PFSK-1 (cell line): ENCODE measurements around the gene CAMTA1.

Source experiments
- FOXP2 ChIP-seq: optimal IDR thresholded peaks from 2 replicates; pipeline ENCODE3; 2011; ENCODE audit warnings: borderline replicate concordance, control low read depth, inconsistent platforms; ENCODE audit not compliant: insufficient read depth; ENCODE audit errors: extremely low read length, extremely low read depth
- POLR2AphosphoS5 ChIP-seq: IDR thresholded peaks from 2 replicates; pipeline ENCODE4 v1.6.1; 2012; ENCODE audit warnings: low read depth, mild to moderate bottlenecking, control low read depth, low read length, moderate library complexity
- TF ChIP-seq, protein P1 (sequence below), 2 experiments: IDR thresholded peaks; 2 replicates each; pipeline versions ENCODE4 v1.6.1 to v1.8.0; 2011 to 2012; ENCODE audit warnings: low read depth in 2 of 2, low read length in 2 of 2, control low read depth in 1 of 2, inconsistent platforms in 1 of 2, mild to moderate bottlenecking in 1 of 2, moderate library complexity in 1 of 2; ENCODE audit not compliant: insufficient read depth in 1 of 2

DNA sequence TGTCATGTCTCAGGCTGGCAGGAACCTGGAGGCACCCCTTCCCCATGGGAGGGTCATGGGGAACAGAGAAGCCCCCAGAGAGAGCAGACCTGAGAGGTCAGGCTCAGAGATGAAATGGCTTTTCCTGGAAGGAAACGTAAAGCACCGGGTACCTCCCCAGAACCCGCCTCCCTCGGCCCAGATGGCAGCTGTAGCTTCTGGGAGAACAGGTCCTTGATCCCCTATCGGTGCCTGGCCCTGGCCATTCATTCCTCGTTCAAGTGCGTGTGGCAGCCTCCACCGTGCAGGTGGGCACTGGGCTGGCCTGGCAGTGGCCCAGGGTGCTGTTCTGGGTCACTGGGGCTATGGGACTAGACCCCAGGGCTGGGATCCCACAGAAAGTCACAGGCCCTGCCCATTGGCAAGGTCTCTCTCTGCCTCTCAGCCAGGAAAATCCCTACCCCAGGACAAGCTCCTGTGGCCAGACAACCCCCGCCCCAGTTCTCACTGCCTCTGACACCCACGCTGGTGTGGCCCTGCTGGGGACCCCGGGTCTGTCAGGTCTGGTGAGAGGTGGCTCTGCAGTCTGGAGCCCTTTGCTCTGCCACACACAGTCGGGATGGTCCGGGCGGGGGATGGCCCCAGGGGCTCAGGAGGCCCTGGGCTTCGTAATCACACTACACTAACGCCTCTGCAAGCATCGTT is 802.7 kb downstream of the CAMTA1 start:
- no peak for TF ChIP-seq FOXP2
- no peak for TF ChIP-seq POLR2AphosphoS5
- TF ChIP-seq, protein P1, sequence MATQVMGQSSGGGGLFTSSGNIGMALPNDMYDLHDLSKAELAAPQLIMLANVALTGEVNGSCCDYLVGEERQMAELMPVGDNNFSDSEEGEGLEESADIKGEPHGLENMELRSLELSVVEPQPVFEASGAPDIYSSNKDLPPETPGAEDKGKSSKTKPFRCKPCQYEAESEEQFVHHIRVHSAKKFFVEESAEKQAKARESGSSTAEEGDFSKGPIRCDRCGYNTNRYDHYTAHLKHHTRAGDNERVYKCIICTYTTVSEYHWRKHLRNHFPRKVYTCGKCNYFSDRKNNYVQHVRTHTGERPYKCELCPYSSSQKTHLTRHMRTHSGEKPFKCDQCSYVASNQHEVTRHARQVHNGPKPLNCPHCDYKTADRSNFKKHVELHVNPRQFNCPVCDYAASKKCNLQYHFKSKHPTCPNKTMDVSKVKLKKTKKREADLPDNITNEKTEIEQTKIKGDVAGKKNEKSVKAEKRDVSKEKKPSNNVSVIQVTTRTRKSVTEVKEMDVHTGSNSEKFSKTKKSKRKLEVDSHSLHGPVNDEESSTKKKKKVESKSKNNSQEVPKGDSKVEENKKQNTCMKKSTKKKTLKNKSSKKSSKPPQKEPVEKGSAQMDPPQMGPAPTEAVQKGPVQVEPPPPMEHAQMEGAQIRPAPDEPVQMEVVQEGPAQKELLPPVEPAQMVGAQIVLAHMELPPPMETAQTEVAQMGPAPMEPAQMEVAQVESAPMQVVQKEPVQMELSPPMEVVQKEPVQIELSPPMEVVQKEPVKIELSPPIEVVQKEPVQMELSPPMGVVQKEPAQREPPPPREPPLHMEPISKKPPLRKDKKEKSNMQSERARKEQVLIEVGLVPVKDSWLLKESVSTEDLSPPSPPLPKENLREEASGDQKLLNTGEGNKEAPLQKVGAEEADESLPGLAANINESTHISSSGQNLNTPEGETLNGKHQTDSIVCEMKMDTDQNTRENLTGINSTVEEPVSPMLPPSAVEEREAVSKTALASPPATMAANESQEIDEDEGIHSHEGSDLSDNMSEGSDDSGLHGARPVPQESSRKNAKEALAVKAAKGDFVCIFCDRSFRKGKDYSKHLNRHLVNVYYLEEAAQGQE (IDR thresholded peaks at IDR 0.05; ENCODE audit: insufficient read depth in 1 of 2, low read depth in 2 of 2, low read length in 2 of 2) = no peak
